Stimulated activated CD8-positive, alpha-beta memory T cell treated with anti-CD3 and anti-CD28 coated beads, Interleukin-4, amount 100 ng/mL, for 1 hour (primary cell): Measurements from ENCODE around the gene NHEJ1.

Source experiments
- DNase-seq, 2 donors: peaks; one replicate each; pipeline ENCODE4 v3.0.0-alpha.2; 2020; ENCODE audit warnings: low read depth in 2 of 2, low spot score in 1 of 2

Gene NHEJ1

DNA sequence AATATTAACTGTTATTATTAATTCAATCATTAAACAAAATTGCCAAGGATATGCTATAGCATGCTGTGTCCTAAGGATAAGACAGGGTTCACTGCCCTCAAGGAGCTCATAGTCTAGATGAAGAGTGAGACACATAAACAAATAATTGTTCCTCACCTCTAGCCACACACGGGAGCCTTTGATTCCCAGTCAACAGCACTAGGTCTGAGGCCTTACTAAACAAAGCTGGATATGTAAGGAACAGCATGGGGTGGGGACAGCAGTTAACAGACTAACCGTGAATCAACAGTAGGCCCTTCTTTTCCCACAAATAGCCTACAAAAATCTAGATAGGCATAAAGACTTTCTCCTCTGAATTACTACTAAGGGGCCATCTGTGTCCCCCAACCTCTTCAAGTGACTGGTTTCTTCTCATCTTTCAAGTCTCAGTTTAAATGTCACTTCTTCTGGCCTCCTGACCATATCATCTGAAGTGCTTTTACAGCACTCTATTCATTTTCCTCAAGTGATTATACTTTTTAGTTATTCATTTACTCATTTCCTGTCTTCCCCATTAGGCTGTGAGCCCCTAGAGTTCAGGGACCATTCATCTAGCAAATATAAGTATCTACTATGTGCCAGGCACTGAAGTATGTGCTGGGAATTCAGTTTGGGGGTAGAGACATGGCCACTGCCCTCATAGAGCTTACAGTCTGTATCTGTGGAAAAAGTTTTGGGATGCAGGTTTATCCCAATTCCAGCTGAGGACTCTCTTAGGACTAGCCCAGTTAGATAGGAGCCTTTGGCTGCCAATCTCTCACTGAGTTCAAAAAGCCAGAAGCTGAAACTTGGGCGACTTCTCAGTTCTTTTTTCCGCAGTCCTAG lies 69.9 kb downstream of the NHEJ1 start:
- no peak for DNase-seq

DNA sequence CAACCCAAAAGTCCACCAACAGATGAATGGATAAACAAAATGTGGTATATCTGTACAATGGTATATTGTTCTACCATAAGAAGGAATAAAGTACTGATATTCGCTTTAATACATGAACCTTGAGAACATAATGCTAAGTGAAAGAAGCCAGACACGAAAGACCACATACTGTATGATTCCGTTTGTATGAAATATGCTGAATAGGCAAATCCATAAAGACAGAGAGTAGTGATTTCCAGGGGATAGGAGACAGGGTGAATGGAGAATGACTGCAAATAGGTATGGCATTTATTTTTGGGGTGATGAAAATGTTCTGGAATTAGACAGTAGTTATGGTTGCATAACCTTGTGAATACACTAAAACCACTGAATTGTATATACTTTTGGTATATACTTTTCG lies 71.3 kb downstream of the NHEJ1 start:
- no peak for DNase-seq

DNA sequence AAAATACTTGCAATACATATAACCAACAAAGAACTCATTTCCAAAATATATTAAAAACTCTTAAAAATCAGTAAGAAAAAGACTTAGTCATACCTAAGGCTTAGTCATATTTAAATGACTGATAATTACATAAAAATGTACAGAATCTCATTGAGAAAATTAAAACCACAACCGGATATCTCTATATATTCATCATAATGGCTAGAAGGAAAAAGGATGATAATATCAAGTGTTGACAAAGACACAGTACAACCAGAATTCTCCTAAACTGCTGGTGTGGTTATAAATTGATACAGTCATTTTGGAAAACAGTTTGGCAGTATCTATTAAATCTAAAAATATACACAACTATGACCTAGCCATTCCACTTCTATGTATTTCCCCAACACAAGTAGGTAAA lies 72.8 kb downstream of the NHEJ1 start:
- no peak for DNase-seq

DNA sequence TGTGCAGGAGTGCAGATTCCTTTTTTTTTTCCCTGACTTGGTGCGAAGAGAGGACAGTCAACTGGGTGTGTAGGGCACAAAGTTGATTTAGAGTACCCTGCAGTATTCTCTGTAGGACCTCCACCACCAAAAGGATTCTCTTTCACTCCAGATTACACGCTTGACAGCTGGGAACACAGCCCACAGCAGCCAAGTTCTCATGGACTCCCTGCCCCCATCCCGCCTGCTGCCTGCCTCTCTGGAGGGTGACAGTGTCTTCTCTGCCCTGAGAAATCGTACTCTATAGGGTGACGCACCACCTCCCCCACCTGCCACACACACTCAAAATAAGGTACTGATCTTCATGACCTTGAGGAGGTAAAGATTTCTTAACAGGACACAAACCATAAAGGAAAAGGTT lies 73.3 kb downstream of the NHEJ1 start:
- no peak for DNase-seq

DNA sequence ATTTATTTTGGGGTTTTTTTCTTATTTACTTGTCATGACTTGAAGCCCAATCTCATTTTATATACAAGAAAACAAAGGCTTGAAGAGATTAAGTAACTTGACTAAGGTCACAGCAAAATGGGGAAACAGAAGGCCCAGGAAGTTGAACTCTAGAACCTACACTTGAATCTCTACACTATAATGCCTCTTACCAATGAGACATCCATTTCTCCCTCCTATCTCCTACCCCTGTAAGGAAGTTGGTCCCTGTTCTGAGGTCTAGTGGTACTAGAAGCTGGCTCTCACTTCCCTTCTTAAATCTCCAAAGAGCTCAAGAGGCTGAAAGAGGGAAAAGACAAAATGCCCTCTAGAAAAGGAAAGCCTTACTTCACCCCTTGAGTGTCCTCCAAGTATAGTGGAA lies 74.4 kb downstream of the NHEJ1 start:
- no peak for DNase-seq

DNA sequence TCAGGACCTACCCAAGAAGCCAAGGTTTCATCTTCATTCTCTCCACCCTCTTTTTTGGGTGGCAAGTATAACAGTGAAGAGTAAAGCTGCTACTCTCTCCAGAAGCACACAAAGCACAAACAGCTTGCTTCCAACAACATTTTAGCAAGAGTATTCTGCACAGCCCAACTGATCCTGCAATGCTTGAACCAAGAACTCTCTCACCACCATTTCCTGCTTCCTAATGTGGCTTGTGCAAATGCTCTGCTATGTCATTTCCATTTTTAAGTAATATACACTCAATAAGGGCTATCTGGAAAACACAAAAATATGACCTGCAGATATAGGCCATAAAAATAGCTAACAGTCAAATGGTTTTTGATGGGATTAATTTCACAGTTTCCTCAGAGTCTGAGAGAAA lies 75.8 kb downstream of the NHEJ1 start:
- no peak for DNase-seq

DNA sequence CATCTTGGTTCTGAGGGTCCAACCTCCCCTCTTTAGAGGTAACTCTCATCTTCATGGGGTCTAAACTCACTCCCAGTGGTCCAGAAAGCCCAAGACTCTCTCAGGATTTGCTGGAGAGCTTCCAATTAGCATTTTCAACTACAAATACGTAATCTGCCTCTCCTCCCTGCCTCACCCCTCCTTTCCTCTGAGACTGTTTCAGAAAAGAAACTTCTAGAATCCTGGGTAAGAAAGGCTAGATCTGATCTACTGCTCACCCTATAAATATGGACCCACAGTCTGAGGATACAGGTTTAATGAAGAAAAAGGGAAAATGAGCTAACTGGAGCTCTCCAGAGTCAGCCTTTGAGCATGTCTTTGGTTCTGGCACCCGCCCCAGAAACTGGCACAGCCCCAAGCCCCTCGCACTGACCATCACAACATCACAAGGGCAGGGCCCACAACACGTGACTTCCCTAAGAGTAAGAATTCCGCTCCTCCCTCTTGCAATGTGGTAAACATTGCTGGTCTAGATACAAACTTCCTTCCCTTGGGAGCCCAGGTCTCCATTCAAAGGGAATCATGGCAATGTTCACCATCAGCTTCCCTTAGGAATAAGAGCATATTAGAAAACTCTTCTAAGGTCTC lies 78.2 kb downstream of the NHEJ1 start:
- DNase-seq: no peak

DNA sequence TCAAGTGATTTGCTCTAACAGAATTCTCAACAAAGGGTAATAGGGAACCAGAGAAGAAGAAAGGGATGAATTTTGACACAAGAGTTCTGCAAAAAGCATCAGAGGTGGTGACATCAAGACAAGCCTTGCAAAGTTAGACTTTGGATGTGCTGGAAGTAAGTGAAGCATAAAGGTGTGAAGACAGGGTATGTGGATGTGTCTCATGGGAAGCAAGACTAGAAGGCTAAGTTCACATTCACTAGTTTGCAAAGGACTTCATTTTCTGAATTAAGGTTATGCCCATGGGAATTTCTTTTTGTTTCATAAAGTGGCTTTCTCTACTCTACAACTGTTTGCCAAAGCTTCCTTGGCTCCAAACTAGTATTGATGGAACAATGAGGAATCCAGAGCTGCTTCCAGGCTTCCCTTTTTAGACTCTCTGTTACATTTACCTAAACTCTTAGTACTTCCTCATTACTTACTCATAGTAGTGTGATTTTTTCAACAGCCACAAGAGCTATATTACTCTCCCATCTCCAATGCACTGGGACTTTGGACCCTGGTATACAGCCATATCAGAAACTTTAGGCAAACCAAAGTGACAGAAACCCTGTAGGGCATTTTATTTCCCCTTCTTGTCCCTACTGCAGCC lies 78.8 kb downstream of the NHEJ1 start:
- DNase-seq: no peak

DNA sequence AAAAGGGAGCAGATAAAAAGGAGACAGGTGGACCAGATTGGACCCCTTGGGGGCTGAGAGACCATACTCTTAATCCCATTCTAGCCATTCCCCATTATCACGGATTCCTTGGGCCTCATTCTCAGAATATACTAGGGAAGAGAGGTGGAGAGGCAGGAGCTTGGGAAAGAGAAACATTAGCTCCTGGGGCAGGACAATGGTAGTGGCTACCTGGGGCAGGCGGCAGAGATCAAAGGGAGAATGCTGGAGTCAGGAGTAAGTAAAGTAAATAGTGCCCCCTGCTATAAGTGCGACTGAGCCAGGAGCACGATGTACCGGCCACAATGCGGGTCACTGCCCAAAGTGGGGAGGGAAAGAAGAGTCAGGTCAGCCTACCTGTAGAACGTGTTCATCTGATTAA lies 79.5 kb downstream of the NHEJ1 start:
- no peak for DNase-seq

DNA sequence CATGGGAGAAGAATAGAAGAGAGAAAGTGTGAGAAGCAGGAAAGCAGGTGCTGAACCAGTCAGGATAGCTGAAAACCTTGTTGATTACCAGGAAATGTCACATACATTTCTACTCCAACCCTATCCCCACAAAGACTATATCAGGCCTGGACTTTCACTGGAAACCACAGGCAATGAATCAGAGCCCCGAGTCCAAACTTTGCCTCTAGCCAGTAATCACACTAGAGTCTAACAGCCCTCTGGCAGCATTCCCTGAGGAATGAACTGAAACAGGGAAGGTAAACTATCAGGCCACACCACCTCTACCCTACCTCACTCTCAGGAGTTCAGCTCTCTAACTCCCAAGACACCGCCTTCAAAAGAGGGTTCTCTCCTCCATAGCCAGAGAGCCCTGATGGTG lies 81.2 kb downstream of the NHEJ1 start:
- no peak for DNase-seq

DNA sequence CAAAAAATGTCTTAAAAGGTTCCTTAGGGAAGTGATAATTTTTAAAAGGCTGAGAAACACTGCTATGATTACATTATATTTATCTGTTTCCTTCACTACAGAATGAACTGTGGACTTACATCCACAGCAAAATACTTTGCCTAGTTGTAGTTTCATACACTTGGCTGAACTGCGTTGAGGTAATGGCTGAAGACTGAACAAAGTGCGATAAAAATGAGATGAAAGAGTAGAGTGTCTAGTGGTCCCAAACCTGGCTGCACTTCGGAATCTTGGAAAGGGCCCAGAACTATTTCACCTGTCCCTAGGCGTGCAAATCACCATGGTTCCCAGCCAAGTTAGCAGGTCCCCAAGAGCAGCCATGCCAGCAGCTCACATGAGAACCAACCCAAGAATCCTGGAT lies 81.7 kb downstream of the NHEJ1 start:
- no peak for DNase-seq

DNA sequence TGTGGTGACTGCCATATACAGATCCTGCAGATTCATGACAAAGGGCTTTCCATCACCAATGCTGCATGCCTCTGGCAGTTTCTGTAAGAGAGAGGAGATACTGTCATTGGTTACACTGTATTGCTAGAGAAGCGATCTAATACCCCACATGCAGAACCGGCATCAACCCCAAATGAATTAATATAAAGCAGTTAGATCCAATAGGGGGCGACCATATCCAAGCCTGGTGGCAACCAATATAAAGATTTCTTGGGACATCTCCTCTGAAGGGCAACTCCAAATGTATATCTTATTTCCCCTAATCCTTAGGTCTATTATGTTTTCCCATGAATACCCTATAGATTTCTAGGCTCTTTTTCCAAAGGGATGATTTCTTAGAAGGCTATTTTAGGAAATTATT lies 82.5 kb downstream of the NHEJ1 start:
- no peak for DNase-seq

DNA sequence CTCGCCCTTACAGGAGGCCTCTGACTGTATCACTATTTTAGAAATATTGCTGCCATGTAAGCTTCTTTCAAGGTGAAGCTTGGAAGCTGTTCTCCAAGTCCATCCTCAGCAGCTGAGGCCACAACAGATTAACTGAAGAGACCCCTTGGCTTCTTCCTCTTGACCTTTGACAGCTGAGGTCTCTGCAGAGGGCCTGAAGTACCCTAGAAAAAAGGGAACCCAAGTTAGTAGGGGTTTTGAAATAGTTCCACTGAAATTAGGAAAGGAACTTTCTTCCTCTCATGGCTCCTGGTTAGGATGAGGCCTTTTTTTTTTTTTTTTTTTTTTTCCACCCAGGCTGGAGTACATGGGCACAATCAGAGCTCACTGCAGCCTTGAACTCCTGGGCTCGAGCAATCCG lies 84.4 kb downstream of the NHEJ1 start:
- no peak for DNase-seq

DNA sequence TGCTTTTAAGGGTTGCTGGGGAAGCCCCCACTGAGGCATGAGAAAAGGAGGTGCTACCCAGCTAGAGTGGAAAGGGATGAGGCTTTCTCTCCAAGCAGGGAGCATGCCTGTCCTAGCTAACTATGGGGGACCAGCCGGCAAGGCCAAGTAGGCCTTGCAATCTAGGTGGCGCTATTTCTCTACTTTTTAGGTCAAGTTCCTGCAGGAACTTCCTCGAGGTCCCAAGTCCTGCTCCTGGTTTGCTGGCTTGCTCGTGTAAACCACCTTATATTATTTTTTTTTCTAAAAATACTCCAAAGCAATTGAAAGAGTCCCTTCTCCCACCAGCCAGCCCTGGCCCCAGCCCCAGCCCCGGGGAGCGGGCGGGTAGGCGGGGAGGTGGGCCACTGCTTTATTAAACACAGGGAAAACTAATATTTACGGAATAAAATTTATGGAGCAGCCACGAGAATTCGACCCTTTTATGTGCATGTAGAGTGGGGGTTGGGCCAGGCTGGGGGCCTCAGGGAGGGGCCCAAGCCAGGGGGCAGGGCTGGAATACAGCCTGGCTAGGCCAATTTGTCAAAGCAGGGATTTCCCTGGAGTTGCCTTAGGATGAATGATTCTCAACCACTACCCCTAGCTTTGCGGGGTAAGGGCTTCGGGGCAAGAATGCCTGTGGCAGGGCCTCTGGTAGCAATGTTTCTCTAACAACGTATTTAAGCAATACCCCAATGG lies 87.0 kb downstream of the NHEJ1 start:
- DNase-seq: no peak

DNA sequence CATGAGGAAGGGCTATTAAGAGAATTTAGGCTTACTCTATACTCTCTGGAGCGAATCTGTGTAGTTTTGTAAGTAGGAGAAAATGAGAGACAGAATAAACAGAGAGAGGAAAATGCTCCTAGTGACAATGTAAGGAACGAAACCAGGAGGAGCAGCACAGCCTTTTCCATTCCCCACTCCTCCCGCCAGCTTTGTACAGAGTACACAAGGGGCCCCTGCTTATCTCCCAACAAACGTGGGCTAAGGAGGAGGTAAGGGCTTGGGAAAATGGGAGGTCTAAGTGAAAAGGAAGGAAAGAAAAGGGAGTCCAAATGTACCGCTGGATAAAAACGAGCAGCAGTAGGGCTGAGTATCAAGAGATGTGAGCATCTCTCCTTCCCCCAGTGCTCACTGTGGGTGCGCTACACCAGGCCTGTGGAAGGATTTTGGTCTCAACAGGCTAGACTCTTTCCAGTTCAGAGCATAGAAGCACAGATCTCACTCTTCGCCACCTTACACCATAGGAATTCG lies 87.8 kb downstream of the NHEJ1 start:
- no peak for DNase-seq

DNA sequence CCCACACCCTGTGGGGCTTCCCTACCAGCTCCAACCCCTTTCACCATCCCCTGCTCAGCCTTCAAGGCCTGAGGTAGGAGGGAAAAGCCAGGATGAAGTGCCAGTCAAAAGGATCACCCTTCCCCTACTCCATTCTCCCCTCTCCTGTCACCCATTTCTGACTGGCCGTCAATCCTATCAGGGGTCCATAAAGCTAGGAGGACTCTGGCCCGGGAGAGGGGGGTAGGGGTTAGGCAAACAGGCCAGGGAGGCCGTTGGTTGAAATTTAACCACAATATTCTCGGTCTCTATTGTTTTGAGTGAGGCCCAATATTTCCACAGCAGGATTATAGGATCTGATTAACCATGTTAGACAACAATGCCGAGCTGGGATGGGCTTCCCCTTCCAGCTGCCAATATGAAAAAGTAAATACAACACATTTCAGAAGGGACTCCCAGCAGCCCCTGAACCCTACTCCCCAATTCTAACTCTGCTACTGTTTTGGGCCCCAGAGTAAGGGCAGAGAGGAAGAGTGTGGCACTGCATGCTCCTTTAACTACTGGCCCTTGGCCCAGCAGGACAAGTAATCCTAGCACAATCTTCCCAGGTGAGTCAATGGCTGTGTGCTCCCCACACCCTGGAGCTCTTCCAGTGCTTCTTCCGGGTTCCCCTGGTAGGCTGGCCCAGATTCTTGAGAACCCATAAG lies 89.3 kb downstream of the NHEJ1 start:
- no peak for DNase-seq

DNA sequence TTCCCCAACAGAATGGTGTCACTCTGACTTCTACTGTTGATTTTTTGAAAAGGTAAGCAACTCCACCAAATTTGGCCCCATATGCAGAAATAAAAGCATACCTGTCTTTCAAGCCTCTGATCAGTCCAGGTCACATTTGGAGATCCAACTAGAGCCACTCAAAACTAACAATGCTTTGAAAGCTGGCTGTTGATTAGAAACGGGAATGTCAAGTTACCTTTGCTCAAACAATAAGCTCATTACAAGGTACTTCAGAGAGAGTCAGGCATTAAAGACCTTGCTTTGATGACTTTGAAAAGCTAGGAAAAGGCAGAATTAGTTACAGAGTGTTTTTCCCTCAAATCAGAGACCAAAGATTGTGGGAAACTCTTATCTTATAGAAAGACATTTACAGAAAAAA lies 95.1 kb downstream of the NHEJ1 start:
- DNase-seq: no peak

DNA sequence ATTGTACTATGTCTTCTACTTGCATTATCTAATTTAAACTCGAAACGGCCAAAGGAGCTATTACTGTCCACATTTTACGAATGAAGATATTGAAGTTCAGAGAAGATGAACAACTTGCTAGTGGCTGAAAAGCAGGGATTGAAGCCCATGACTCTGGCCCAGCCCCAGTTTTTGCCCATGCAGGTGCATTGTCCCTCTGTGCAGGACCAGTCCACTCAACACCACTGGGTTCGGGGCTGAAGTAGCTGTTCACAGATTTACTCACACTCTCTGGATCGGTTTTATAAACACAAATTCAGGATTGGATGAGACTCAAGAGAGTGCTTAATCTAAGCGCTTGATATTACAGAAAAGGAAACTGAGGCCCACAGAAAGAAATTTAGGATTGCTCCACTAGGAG lies 98.5 kb downstream of the NHEJ1 start:
- no peak for DNase-seq

DNA sequence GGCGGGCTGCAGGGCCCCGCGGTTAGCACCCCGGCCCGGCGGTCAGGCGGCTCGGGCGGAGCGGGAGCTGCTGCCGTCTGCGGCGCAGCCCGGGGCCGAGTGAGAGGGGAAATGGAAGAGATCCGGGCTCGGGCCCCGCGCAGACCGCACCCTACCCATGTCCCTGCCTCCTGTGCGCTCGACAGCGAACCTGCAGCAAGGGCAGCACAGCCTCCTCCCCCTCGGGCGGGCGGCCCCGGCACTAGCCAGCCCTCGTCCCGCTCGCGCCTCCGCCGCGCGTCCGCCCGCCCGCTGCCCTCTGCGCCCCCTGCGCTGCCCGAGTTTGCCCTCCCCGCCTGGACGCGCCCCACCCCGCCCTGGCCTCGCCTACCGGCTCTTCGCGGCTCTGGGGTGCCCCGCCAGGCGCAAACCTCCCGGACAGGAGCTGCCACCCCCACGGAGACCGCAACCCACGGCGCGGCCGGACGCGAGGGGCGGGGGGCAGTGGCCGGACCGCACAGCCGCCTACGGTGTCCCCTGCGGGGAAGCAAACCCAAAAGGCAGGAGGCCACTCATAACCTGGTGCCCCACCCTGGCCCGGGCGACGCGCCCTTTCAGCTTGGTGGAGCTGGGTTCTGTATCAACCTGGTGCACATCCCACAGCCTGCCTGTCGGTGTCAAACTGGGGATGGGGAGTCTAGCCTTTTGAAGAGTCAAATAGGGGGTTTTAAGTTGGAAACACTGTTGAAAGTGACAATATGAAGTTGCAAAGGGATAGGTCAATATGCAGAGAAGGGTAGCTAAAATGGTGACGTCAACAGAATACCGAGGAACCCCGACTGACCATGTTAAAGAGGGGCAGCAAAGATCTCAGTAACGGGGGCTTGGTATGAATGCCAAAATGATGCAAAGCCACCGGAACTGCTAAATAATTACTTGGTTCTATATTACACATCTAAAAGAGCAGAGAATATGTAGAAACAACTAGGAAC lies 99.5 kb downstream of the NHEJ1 start, which contains the start of gene IHH:
Gene IHH (minus strand): TSS at position 101 of the 971 bp plus-strand sequence. CDS start 454 bp downstream, outside the sequence.
- no peak for DNase-seq
